ENCODE data around the gene CARM1. TPM values are rescaled to one million over a fixed set of nuclear protein-coding genes. Genes with fewer than 3 reads are reported as not detected.
A peak's percentile ranks its signal among the peaks of the same experiment; 100 is the strongest.

CARM1 gene
- total and polyA plus RNA-seq, 2 of the 13 experiments (the other 11 are each of a cell fraction or from before 2014, with no cell fraction given), result 27.6 to 55.8 TPM

DNA sequence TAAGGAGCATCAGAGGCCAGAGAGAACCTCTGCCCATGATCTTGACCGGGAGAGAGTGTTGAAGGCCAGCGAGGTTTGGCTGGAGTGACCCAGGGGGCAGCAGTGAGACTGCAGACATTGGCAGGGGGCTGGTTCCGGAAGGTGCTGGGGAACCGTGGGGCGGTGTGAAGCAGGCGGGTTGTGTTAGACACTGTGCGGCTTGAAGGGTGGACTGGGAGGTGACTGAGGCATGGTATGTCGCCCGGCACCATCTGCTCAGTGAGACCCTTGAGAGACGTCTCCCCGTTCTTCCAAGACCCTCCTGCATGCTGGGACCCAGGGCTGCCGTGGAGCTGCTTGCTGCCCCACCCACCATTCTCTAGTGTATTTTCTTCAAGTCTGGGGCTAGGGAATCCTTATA is 24.6 kb downstream of the CARM1 start (continued):
- TF ChIP-seq, protein P1, sequence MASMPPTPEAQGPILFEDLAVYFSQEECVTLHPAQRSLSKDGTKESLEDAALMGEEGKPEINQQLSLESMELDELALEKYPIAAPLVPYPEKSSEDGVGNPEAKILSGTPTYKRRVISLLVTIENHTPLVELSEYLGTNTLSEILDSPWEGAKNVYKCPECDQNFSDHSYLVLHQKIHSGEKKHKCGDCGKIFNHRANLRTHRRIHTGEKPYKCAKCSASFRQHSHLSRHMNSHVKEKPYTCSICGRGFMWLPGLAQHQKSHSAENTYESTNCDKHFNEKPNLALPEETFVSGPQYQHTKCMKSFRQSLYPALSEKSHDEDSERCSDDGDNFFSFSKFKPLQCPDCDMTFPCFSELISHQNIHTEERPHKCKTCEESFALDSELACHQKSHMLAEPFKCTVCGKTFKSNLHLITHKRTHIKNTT (CRISPR knock-in tag; IDR thresholded peaks at IDR 0.05), result no peak

DNA sequence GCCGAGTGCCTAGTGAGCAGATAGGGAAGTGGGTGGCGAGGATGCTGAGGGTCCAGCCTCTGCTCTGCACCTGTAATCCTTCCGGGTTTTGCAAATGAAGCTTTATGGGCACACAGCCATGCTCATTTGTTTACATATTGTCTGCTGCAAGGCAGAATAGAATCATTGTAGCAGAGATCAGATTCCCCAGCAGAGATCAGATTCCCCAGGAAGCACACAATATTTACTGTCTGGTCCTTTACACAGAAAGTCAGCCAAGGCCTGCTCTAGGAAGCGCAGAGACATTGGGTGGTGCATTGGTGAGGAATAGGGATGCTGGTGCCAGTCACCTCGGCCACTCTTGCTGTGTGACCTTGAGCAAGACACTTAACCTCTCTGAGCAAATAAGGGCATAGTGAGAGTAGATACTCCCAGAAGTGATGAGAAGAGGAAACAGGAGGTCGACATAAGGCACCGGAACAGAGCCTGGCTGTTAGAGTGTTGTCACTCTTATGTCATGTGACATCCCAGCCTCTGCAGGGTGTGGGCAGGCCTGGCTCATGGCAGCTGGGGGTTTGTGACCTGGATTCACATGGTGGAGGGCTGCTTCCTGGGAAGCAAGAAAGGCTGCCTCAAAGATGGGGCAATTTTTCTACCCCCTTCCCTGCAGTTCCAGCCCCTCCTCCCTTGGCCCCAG is 25.6 kb downstream of the CARM1 start:
- ChIA-PET POLR2A (no interaction called here), CTCF (ENCODE audit: low intra/inter-chr PET ratio, low total read pairs) (no interaction called here)
- in situ Hi-C loops (cut with HindIII; ENCODE audit: extremely low pct_ligation_motif_present, low pct_unique_long_range_greater_than_20kb), result no loop called here
- Histone ChIP-seq H3K4me1 (ENCODE audit: insufficient read depth, low read length) (peaks cover 15% of the 10 kb centered on the region), H3K36me3 (replicated peaks in 1 of 2; ENCODE audit: control insufficient read depth in 1 of 2, insufficient read depth in 2 of 2, low read length in 2 of 2) (no peaks in the 10 kb centered on the region; a peak in 3 of 5 replicates), H3K4me2 (ENCODE audit: low read depth, low read length) (no peak overlapping the region), H4K20me1 (ENCODE audit: insufficient read depth, low read length) (peaks cover 26% of the 10 kb centered on the region; the same call in 1 of the 2 replicates), H2AFZ (ENCODE audit: low read length) (no peak overlapping the region), H3K27me3 (ENCODE audit: control insufficient read depth in 1 of 2, insufficient read depth in 2 of 2, low read length in 2 of 2) (no peaks in the 10 kb centered on the region), H3K9me3 (ENCODE audit: low read length) (no peaks in the 10 kb centered on the region), H3K9ac (ENCODE audit: insufficient read depth, low read depth, low read length) (no peak overlapping the region), H3K79me2 (ENCODE audit: insufficient read depth, low read length) (peaks cover 31% of the 10 kb centered on the region), H3K27ac (ENCODE audit: extremely low read length, insufficient read depth, low read length) (no peak overlapping the region), H3K4me3 (replicated peaks in 1 of 3; ENCODE audit: insufficient read depth in 1 of 3, low read depth in 2 of 3, low read length in 3 of 3) (no peak overlapping the region)
- no peak for ATAC-seq
- WGBS (ENCODE audit: low lambda C conversion rate), result 88% methylated on average over 7 of the region's 7 CpGs
- DNase-seq (ENCODE audit: low spot score), result peak; percentile 31
- intact Hi-C loops (cut with micrococcal nuclease; ENCODE audit: unreplicated experiment), result no loop called here
- peak; percentile 23 for FAIRE-seq
- BruUV-seq (replicated peaks), result no TSS peak
- peak; percentile 41; the same call in 1 of the 2 replicates for TF ChIP-seq ZNF205 (CRISPR knock-in tag; IDR thresholded peaks at IDR 0.05)
- TF ChIP-seq, protein P2, sequence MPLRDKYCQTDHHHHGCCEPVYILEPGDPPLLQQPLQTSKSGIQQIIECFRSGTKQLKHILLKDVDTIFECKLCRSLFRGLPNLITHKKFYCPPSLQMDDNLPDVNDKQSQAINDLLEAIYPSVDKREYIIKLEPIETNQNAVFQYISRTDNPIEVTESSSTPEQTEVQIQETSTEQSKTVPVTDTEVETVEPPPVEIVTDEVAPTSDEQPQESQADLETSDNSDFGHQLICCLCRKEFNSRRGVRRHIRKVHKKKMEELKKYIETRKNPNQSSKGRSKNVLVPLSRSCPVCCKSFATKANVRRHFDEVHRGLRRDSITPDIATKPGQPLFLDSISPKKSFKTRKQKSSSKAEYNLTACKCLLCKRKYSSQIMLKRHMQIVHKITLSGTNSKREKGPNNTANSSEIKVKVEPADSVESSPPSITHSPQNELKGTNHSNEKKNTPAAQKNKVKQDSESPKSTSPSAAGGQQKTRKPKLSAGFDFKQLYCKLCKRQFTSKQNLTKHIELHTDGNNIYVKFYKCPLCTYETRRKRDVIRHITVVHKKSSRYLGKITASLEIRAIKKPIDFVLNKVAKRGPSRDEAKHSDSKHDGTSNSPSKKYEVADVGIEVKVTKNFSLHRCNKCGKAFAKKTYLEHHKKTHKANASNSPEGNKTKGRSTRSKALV (CRISPR knock-in tag; IDR thresholded peaks at IDR 0.05), result no peak
- no peak for TF ChIP-seq SETDB1 (CRISPR knock-in tag; IDR thresholded peaks at IDR 0.05; ENCODE audit: borderline replicate concordance)
- TF ChIP-seq GATA4 (IDR thresholded peaks at IDR 0.05; ENCODE audit: borderline replicate concordance, low read depth), result no peak
- no peak for TF ChIP-seq FOXJ3 (CRISPR knock-in tag; IDR thresholded peaks at IDR 0.05; ENCODE audit: borderline replicate concordance)
- 0 out of 2 replicates have a peak, but pooled peaks have one; percentile 27 for TF ChIP-seq RCOR2 (CRISPR knock-in tag; IDR thresholded peaks at IDR 0.05)
- TF ChIP-seq ZNF329 (CRISPR knock-in tag; IDR thresholded peaks at IDR 0.05; ENCODE audit: low read depth), result no peak
- TF ChIP-seq KDM1A (CRISPR knock-in tag; IDR thresholded peaks at IDR 0.05), result 0 out of 2 replicates have a peak, but pooled peaks have one; percentile 35
- peak; percentile 86 for TF ChIP-seq ZMYM3 (CRISPR knock-in tag; IDR thresholded peaks at IDR 0.05)
- TF ChIP-seq, protein P3, sequence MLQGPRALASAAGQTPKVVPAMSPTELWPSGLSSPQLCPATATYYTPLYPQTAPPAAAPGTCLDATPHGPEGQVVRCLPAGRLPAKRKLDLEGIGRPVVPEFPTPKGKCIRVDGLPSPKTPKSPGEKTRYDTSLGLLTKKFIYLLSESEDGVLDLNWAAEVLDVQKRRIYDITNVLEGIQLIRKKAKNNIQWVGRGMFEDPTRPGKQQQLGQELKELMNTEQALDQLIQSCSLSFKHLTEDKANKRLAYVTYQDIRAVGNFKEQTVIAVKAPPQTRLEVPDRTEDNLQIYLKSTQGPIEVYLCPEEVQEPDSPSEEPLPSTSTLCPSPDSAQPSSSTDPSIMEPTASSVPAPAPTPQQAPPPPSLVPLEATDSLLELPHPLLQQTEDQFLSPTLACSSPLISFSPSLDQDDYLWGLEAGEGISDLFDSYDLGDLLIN (CRISPR knock-in tag; IDR thresholded peaks at IDR 0.05; ENCODE audit: borderline replicate concordance), result no peak
- no peak for TF ChIP-seq ZNF253 (CRISPR knock-in tag; IDR thresholded peaks at IDR 0.05; ENCODE audit: borderline replicate concordance)
- TF ChIP-seq, protein P4, sequence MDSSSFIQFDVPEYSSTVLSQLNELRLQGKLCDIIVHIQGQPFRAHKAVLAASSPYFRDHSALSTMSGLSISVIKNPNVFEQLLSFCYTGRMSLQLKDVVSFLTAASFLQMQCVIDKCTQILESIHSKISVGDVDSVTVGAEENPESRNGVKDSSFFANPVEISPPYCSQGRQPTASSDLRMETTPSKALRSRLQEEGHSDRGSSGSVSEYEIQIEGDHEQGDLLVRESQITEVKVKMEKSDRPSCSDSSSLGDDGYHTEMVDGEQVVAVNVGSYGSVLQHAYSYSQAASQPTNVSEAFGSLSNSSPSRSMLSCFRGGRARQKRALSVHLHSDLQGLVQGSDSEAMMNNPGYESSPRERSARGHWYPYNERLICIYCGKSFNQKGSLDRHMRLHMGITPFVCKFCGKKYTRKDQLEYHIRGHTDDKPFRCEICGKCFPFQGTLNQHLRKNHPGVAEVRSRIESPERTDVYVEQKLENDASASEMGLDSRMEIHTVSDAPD (CRISPR knock-in tag; IDR thresholded peaks at IDR 0.05), result no peak
- TF ChIP-seq HOXA7 (CRISPR knock-in tag; IDR thresholded peaks at IDR 0.05), result no peak
- TF ChIP-seq TBX3 (IDR thresholded peaks at IDR 0.05; ENCODE audit: borderline replicate concordance), result no peak
- TF ChIP-seq NR1H2 (CRISPR knock-in tag; IDR thresholded peaks at IDR 0.05; ENCODE audit: borderline replicate concordance, low read depth), result no peak
- TF ChIP-seq ZSCAN9 (CRISPR knock-in tag; IDR thresholded peaks at IDR 0.05; ENCODE audit: borderline replicate concordance), result no peak
- no peak for TF ChIP-seq ZKSCAN1 (IDR thresholded peaks at IDR 0.05; ENCODE audit: low read length)
- TF ChIP-seq ZNF263 (CRISPR knock-in tag; IDR thresholded peaks at IDR 0.05), result no peak
